HS-5 (cell line): ENCODE data around the gene MICU1.
"Not testable (repeated sequence)": the region's sequence is repeated elsewhere in the genome, so short reads cannot be mapped to it uniquely, and the experiment has no call there.

ENCODE experiments used
- DNase-seq: peaks from one replicate; pipeline ENCODE4 v3.0.0-alpha.2; 2012; ENCODE audit warnings: low read depth

The MICU1 gene

DNA sequence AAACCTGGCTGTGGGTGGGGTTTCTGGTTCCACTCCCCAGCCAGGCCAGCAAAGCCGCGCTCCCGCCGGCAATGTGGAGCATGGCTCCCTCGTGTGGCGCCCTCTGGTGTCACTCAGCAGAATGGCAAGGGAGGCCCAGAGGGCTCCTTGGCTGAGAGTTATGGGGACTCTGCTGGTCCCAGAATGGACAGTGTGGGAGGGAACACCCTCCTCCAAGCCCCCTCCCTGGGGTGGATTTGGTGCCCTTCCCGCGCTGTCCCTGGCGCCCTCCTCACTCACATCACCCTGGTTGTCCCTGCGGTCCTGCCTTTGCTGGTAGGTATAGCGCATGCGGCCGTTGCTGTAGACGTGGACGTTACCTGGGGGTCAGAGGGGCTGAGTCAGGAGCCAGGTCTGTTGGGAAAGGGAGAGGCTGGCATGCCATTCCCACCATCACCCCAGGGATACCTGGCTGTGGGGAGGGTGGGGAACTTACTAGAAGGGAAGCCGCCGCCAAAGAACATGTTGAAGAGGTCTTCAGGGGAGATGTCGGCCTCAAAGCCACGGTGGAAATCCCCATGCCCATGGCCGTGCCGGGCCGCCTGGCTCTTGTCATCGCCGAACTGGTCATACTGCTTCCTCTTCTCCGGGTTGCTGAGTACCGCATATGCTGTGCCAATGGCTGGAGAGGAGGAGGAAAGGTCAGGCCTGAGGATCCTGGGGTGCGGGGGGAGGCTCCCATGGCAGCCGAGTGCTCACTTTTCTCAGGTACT, 285.2 kb downstream of the MICU1 start:
- no peak for DNase-seq

DNA sequence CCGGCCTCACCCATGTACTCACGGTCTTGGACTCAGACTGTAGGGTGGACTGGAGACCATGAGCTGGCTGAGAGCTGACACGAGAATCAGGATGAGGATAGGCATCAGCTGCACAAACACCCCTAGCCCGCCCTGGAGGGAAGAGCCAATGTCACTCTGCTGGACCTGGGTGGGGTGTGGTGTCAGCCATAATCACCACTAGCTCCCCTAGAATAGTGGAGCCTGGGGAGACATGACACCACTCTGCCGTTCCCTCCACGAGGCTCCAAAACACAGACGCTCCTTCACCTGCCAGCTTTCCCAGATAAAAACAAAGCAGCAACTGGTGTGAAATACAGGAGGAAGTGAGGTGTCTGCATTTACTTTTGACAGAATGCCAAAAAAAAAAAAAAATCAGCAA, 287.7 kb downstream of the MICU1 start:
- DNase-seq, result no peak

GRCh38 chr10:72337722-72338121, 288.2 kb downstream of the MICU1 start:
- DNase-seq, result no peak

- no peak for DNase-seq
Measured at GRCh38 chr10:72337039-72337629, 288.7 kb downstream of the MICU1 start.

GRCh38 chr10:72336259-72337038, 289.4 kb downstream of the MICU1 start:
- DNase-seq, result no peak

DNA sequence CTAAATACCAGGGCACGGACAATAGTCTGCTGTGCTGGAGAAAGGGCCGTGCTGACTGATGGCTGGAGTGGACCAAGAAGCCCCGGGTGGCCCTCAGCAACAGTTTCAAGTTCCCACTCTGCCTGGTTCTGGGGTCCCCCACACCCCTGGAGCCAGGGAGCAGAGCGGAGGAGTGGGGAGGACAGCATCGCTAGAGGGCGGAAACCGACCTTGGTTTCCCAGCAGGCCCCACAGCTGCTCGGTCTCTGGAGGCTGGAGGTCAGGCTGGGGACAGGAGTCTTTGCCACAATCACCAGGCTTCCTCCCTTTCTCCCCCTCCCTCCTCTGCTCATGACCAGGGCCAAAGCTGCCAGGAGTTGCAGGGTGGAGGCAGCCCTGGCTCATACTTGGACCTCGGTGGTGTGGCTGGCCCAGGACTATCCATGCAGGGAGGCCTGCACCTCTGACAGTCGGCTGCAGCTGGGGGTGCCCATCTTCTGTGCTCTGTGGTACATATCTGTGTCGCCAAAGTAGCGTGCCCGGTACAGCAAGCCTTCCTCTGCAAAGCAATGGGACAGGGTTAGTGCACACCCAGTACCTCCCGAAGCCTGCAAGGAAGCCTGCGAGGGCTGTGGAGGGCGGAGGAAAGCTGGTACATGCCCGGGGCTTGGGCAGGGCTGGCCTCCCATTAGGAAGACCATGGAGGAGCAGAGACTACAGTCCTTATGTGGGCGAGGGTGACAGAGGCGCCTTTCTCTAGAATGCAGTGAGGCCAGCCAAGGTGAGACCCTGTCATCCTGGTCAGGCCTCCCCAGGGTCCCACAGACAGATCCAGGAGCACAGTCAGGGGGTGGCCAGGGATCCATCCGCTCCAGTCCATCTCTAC, 290.3 kb downstream of the MICU1 start:
- no peak for DNase-seq

DNA sequence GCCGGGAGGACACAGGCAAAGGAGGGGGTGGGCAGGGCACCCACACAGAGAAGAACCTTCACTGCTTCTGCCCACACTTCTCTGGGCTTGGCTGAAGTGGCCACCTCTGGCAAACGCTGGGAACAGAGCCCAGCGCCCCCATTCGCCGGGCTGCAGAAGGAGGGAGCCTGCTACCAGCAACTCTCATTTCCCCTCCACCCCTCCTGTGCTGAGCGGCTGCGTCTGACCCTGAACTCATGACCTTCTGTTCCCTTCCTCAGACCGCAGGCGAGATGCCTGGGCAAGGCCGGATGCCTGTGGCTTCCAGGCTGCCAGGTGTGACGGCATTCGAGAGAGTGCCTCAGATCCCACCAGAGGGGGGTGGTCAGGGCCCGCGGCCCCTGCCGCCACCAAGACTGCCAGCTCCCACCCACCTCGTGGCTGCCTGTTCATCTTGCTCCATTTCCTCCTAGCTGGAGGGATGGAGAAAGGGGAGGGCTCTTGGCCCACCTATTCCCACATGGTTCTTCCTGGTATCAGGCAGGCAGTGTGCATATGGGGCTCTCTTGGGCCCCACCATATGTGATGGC, 291.0 kb downstream of the MICU1 start:
- no peak for DNase-seq

GRCh38 chr10:72334196-72334824, 291.6 kb downstream of the MICU1 start:
- DNase-seq, result no peak

- DNase-seq, result no peak
Measured at GRCh38 chr10:72333112-72334015, 292.5 kb downstream of the MICU1 start.

- no peak for DNase-seq
Measured at GRCh38 chr10:72332423-72333111, 293.3 kb downstream of the MICU1 start.

DNA sequence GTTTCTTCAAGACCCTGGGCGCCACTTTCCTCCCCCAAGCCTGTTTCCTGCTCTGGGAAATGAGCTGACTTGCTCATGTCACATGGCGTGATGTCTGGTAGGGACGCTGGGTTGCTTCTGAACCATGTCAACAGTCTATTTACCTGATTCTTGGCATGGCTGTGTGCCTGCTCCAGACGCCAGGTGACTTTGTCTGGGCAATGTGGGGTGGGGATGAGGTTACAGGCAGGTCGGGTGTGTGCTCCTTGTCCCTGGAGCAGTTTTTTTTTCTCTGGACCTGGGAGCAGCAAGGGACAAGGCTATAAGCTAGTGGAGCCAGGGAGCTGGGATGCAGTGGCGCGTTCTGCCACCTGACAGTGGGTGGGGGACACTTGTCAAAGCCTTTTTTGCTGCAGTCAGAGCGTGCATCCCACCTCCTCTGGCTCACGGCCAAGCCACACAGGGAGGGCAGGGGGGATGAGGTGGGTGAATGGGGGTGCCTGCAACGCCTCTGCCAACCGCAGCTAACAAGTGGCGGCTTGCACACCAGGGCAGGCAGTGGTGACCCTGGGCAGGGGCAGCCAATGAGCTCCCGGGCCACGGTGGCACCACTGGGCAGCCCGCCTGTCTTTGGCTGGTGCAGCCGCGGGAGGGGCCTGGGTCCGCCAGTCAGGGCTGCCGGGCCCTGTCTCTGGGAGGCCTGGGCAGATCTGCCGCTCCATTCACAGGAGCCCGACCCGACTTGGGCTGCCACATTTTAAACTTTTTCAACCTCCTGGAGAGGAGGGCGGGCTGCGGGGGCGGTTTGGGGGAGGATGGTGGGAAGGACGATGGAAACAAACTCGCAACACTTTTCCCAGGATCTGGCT, 294.1 kb downstream of the MICU1 start:
- no peak for DNase-seq

DNA sequence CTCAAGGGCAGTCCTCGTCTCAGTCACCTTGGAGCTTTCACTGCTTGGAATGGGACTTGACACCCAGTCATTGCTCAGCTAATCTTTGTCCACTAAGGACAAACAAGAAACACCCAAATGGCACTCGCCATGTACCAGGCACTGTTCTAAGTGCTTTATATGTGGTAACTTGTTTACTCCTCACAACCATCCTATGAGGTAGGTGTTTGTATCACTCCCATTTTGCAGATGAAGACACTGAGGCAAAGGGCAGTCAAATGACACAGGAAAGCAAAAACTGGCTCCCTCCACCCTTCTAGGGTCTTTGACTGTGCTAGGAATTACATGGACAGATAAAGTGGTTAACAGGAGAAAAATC, 295.8 kb downstream of the MICU1 start:
- no peak for DNase-seq

DNA sequence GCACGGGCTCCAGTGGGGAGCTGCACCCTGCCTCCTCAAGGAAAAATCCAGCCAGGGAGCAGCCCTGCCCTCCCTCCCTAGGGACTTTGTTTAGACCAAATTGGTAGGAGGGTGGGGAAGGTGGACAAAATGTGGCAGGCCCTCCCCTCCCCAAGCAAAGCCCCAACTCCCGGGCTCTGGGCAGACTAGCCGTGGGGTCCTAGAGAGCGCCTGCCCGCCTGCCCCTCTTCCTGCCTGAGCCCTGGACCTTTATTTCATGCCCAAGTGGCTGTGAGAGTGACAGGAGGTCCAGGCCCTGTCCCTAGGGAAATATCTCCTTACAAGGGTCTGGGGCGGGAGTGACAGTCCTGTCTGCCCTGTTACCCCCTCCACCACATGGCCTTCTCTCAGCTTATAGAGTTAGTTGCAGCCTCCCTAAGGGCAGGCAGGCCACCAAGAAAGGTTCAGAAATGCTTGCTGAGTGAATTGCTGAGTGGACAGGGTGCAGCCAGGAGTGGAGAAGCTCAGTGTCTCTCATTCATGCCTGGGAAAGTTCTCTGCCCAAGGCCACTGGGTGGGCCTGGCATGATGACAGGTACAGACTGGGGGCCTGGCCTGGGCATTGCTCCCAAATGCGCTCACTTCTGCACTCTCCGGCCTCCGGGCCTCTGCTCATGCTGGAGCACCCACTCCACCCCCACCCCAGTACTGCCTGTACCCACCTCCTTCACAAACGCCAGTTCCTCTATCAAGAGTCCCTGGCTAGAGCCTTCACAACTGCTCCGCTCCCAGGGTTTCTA, 296.4 kb downstream of the MICU1 start:
- DNase-seq, result no peak

GRCh38 chr10:72328829-72329204, 297.1 kb downstream of the MICU1 start:
- DNase-seq, result no peak

GRCh38 chr10:72328045-72328828, 297.6 kb downstream of the MICU1 start:
- DNase-seq, result no peak

DNA sequence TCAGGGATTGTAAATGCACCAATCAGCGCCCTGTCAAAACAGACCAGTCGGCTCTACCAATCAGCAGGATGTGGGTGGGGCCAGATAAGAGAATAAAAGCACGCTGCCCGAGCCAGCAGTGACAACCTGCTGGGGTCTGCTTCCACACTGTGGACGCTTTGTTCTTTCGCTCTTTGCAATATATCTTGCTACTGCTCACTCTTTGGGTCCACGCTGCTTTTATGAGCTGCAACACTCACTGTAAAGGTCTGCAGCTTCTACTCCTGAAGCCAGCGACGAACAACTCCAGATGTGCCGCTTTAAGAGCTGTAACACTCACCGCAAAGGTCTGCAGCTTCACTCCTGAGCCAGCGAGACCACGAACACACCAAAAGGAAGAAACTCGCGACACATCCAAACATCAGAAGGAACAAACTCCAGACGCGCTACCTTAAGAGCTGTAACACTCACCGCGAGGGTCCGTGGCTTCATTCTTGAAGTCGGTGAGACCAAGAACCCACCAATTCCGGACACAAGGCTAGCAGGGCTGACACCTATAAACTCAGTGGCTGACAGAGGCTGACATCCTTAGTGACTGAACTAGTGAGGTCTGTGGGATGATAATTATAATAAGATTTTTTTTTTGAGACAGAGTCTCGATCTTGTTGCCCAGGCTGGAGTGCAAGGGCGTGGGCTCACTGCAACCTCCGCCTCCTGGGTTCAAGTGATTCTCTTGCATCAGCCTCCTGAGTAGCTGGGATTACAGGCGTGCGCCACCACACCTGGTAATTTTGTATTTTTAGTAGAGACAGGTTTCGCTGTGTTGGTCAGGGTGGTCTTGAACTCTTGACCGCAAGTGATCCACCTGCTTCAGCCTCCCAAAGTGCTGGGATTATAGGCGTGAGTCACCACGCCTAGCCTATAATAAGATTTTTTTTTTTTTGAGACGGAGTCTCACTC, 298.9 kb downstream of the MICU1 start:
- not testable (repeated sequence) for DNase-seq
